ENCODE measurements around the gene ARSJ.

The ARSJ gene

GRCh38 chr4:113893546-113893945, 85.9 kb downstream of the ARSJ start:
- Histone ChIP-seq H3K27ac (ENCODE audit: low read length) (no peak overlapping the region), H3K79me2 (ENCODE audit: low read length) (no peaks in the 10 kb centered on the region), H3K9ac (ENCODE audit: low read length) (no peak overlapping the region), H2AFZ (ENCODE audit: low read length) (no peak overlapping the region), H3K4me2 (ENCODE audit: low read depth, low read length) (no peak overlapping the region), H3K9me3 (replicated peaks; ENCODE audit: insufficient read depth, low read length) (no peaks in the 10 kb centered on the region), H3F3A (ENCODE audit: insufficient read depth, low read length) (no peaks in the 10 kb centered on the region), H3K9me2 (replicated peaks; ENCODE audit: insufficient read depth, low read length) (no peaks in the 10 kb centered on the region), H3K4me3 (ENCODE audit: low read length) (no peak overlapping the region), H4K20me1 (ENCODE audit: insufficient read depth, low read length) (no peaks in the 10 kb centered on the region), H3K36me3 (replicated peaks; ENCODE audit: insufficient read depth, low read length) (no peaks in the 10 kb centered on the region), H3K27me3 (replicated peaks; ENCODE audit: insufficient read depth, low read length) (no peaks in the 10 kb centered on the region), H3K4me1 (ENCODE audit: low read length) (peaks cover 2% of the 10 kb centered on the region; the same call in 1 of the 2 replicates)
- TF ChIP-seq EZH2 (optimal IDR thresholded peaks at IDR 0.05; ENCODE audit: low read depth, low read length) (no peak), EZH2phosphoT487 (IDR thresholded peaks at IDR 0.05; ENCODE audit: low read length) (no peak), CTCF (IDR thresholded peaks at IDR 0.05; ENCODE audit: low read length) (peak; percentile 22)
- peak; percentile 20 for DNase-seq

DNA sequence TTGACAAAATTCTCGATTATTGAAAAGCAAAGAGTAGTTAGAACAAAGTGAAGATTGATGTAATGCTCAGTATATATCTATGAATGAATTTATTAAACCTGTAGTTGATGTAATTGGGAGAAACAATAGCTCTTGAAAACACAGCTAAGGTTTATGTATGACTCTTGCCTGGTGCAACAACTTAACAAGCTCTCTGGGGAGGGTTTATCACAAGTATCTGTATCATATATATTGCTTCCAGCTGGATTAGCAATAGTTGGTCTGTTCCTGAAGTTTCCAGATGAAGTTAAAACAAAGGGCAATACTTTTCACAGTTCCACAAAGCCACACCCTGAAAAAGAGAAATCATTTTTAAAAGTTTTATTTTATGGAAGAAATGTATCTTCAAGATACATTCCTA, 91.4 kb downstream of the ARSJ start:
- H2AFZ ChIP-seq (ENCODE audit: low read length), result no peak overlapping the region
- no peaks in the 10 kb centered on the region for H3K36me3 ChIP-seq (replicated peaks; ENCODE audit: insufficient read depth, low read length)
- no peaks in the 10 kb centered on the region for H3K9me3 ChIP-seq (replicated peaks; ENCODE audit: insufficient read depth, low read length)
- no peak for DNase-seq
- H3K27me3 ChIP-seq (replicated peaks; ENCODE audit: insufficient read depth, low read length), result no peaks in the 10 kb centered on the region
- no peaks in the 10 kb centered on the region for H3K9me2 ChIP-seq (replicated peaks; ENCODE audit: insufficient read depth, low read length)
- no peaks in the 10 kb centered on the region for H3K79me2 ChIP-seq (ENCODE audit: low read length)
- no peaks in the 10 kb centered on the region for H4K20me1 ChIP-seq (ENCODE audit: insufficient read depth, low read length)
- no peak overlapping the region for H3K4me2 ChIP-seq (ENCODE audit: low read depth, low read length)
- H3K27ac ChIP-seq (ENCODE audit: low read length), result no peak overlapping the region
- H3K4me3 ChIP-seq (ENCODE audit: low read length), result no peak overlapping the region
- no peaks in the 10 kb centered on the region for H3F3A ChIP-seq (ENCODE audit: insufficient read depth, low read length)
- no peak overlapping the region for H3K9ac ChIP-seq (ENCODE audit: low read length)
- 0 out of 2 replicates have a peak, but pooled peaks cover 2% of the 10 kb centered on the region for H3K4me1 ChIP-seq (ENCODE audit: low read length)
- TF ChIP-seq EZH2phosphoT487 (IDR thresholded peaks at IDR 0.05; ENCODE audit: low read length) (no peak), CTCF (IDR thresholded peaks at IDR 0.05; ENCODE audit: low read length) (no peak), EZH2 (optimal IDR thresholded peaks at IDR 0.05; ENCODE audit: low read depth, low read length) (no peak)

- TF ChIP-seq EZH2 (optimal IDR thresholded peaks at IDR 0.05; ENCODE audit: low read depth, low read length), result no peak
- no peak for TF ChIP-seq CTCF (IDR thresholded peaks at IDR 0.05; ENCODE audit: low read length)
- no peak for TF ChIP-seq EZH2phosphoT487 (IDR thresholded peaks at IDR 0.05; ENCODE audit: low read length)
- H4K20me1 ChIP-seq (ENCODE audit: insufficient read depth, low read length), result no peaks in the 10 kb centered on the region
- H3K4me2 ChIP-seq (ENCODE audit: low read depth, low read length), result no peak overlapping the region
- peaks cover 14% of the 10 kb centered on the region for H3K4me1 ChIP-seq (ENCODE audit: low read length)
- no peak overlapping the region for H3K9ac ChIP-seq (ENCODE audit: low read length)
- H3F3A ChIP-seq (ENCODE audit: insufficient read depth, low read length), result no peaks in the 10 kb centered on the region
- H3K27me3 ChIP-seq (replicated peaks; ENCODE audit: insufficient read depth, low read length), result no peaks in the 10 kb centered on the region
- H3K79me2 ChIP-seq (ENCODE audit: low read length), result no peaks in the 10 kb centered on the region
- no peaks in the 10 kb centered on the region for H3K9me2 ChIP-seq (replicated peaks; ENCODE audit: insufficient read depth, low read length)
- H3K4me3 ChIP-seq (ENCODE audit: low read length), result no peak overlapping the region
- DNase-seq, result no peak
- H3K27ac ChIP-seq (ENCODE audit: low read length), result no peak overlapping the region
- no peak overlapping the region for H2AFZ ChIP-seq (ENCODE audit: low read length)
- H3K36me3 ChIP-seq (replicated peaks; ENCODE audit: insufficient read depth, low read length), result no peaks in the 10 kb centered on the region
- no peaks in the 10 kb centered on the region for H3K9me3 ChIP-seq (replicated peaks; ENCODE audit: insufficient read depth, low read length)
These were observed 94.2 kb downstream of the ARSJ start for GRCh38 chr4:113885291-113885690.
